ENCODE data around the gene SAMD8.

DNA sequence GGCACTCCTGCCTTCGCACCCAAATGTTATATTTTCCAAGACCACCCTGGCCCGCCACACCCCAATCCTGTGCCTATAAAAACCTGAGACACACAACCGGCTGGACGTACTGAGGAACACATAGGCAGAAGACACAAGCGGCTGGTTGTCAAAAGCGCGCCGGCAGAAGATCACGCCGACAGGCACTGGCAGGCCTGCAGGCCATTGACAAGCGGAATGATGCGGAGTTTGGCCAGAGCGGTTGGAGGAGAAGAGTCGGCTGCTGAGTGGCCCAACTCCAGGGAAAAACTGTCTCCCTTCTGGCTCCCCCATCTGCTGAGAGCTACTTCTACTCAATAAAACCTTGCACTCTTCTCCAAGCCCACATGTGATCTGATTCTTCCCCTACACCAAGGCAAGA is 39.7 kb upstream of the SAMD8 start:
- TF ChIP-seq, protein P1, sequence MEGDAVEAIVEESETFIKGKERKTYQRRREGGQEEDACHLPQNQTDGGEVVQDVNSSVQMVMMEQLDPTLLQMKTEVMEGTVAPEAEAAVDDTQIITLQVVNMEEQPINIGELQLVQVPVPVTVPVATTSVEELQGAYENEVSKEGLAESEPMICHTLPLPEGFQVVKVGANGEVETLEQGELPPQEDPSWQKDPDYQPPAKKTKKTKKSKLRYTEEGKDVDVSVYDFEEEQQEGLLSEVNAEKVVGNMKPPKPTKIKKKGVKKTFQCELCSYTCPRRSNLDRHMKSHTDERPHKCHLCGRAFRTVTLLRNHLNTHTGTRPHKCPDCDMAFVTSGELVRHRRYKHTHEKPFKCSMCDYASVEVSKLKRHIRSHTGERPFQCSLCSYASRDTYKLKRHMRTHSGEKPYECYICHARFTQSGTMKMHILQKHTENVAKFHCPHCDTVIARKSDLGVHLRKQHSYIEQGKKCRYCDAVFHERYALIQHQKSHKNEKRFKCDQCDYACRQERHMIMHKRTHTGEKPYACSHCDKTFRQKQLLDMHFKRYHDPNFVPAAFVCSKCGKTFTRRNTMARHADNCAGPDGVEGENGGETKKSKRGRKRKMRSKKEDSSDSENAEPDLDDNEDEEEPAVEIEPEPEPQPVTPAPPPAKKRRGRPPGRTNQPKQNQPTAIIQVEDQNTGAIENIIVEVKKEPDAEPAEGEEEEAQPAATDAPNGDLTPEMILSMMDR (IDR thresholded peaks at IDR 0.05) = no peak
- no peak for TF ChIP-seq POLR2A (IDR thresholded peaks at IDR 0.05)
